Measurements from ENCODE around the gene LRRC17.

LRRC17 gene

DNA sequence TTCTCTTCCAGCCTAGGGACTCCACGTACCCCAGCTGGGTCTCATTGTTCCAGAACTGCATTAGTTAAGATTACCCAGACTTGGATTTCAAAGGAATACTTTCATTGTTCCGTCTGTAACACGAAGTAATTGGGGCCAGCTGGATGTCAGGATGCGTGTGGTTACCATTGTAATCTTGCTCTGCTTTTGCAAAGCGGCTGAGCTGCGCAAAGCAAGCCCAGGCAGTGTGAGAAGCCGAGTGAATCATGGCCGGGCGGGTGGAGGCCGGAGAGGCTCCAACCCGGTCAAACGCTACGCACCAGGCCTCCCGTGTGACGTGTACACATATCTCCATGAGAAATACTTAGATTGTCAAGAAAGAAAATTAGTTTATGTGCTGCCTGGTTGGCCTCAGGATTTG lies 21.0 kb downstream of the LRRC17 start:
- TF ChIP-seq, protein P1, sequence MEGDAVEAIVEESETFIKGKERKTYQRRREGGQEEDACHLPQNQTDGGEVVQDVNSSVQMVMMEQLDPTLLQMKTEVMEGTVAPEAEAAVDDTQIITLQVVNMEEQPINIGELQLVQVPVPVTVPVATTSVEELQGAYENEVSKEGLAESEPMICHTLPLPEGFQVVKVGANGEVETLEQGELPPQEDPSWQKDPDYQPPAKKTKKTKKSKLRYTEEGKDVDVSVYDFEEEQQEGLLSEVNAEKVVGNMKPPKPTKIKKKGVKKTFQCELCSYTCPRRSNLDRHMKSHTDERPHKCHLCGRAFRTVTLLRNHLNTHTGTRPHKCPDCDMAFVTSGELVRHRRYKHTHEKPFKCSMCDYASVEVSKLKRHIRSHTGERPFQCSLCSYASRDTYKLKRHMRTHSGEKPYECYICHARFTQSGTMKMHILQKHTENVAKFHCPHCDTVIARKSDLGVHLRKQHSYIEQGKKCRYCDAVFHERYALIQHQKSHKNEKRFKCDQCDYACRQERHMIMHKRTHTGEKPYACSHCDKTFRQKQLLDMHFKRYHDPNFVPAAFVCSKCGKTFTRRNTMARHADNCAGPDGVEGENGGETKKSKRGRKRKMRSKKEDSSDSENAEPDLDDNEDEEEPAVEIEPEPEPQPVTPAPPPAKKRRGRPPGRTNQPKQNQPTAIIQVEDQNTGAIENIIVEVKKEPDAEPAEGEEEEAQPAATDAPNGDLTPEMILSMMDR (IDR thresholded peaks at IDR 0.05; ENCODE audit: extremely low read depth, missing control alignments): no peak
- no peak for DNase-seq (ENCODE audit: low spot score)

DNA sequence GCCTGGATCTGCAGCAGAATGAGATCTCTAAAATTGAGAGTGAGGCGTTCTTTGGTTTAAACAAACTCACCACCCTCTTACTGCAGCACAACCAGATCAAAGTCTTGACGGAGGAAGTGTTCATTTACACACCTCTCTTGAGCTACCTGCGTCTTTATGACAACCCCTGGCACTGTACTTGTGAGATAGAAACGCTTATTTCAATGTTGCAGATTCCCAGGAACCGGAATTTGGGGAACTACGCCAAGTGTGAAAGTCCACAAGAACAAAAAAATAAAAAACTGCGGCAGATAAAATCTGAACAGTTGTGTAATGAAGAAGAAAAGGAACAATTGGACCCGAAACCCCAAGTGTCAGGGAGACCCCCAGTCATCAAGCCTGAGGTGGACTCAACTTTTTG lies 21.4 kb downstream of the LRRC17 start:
- TF ChIP-seq, protein P1 (IDR thresholded peaks at IDR 0.05; ENCODE audit: extremely low read depth, missing control alignments): no peak

DNA sequence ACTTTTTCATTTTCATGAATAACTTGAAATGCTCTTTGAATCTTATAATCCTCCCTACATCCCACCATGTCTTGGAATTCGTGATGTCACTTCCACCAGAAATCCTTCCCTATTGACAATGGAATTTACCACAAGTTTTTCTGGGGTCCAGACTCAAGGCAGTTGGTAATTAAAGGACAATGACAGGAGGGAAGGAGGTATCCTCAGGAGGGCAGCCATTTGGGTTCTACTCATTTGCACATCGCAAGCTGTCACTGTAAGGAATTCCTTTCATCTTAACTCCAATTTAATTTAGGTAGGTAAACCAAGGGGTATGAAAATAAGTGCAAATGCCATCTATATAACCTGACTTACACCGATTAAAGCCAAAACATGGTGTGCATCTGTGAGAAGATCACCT lies 21.9 kb downstream of the LRRC17 start:
- DNase-seq (ENCODE audit: low spot score): no peak
- TF ChIP-seq, protein P1 (IDR thresholded peaks at IDR 0.05; ENCODE audit: extremely low read depth, missing control alignments): no peak

More for the DNA sequence above, 21.4 kb downstream of the LRRC17 start:
- DNase-seq (ENCODE audit: low spot score): no peak

DNA sequence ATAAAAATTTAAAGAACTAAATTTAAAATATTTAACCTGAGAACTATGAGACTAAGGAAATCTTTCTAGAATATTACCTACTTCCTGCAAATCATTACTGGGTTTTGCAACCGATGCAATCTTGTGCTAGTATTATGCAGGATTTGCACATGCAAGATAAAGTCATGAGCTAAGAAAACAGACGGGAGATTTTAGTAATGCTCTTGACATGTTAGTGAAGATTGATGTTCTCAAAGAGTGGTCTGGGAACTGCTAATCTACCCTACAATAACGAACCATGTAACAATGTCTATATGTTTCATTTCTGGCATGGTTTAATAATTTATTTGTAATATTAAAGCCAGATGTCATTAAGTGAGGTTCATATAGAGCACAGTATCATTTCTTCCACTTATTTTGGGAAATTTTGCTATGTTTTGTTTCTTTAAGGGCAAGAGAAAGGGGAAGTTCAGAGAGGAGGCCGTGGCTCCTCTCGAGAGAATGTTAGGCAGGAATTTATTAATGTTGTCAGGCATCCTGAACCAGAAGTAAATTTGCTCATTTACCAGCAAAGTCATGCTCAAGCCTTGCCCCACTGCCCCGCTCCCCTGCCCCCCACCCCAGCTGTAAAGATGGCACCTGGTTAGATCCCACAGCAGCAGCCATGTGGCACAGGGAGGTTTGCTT lies 22.8 kb downstream of the LRRC17 start:
- no peak for DNase-seq (ENCODE audit: low spot score)
- TF ChIP-seq, protein P1 (IDR thresholded peaks at IDR 0.05; ENCODE audit: extremely low read depth, missing control alignments): no peak

DNA sequence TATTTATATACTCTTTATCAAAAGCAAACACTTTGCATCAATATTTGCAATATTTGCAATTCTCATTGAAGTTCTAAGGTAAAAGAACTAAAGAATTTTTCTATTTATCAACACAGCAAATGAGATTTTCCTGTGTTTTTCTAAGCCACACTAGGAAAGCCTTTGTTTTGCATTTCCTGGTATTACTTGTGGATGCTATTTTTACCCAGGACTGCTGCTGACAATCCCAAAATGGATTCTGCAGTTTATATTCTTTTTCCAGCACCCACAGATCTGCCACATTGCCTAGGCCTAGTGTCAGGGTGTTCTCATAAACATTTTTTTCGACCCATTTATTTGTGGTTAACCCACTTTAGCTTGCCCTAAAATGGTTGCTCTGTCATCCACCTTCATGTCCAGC lies 25.9 kb downstream of the LRRC17 start:
- DNase-seq (ENCODE audit: low spot score): no peak
- TF ChIP-seq, protein P1 (IDR thresholded peaks at IDR 0.05; ENCODE audit: extremely low read depth, missing control alignments): no peak

DNA sequence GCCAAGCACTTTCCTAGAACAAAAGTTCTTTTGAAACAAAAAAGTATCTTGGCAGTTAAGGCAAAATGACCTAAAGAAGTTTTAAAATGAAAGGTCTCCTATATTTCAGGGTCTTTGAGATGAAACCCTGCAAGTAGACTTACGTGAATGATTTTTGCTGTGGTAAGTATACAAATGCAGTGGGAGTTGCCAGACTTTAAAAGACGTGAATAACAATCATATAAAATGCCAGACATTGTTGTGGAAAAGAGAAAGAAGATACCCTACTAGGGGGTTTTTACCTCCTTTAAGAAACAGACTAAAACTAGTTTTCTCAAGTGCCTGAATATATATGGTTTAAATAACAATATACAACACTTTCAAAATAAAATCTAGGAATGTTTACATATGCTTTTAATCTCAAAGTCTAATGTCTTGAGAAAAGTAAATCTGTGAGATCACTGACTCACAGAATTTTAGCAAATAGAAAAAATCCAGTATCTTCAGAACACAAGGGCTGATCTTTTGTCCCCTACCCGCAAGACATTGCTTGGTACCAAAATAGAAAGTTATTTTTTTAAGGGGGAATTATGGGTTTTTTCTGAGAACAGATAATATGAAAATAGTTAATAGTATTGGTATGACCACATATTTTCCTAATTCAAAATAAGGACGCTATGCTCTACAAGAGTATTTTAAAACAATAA lies 29.5 kb downstream of the LRRC17 start:
- no peak for DNase-seq (ENCODE audit: low spot score)
- TF ChIP-seq, protein P1 (IDR thresholded peaks at IDR 0.05; ENCODE audit: extremely low read depth, missing control alignments): no peak

DNA sequence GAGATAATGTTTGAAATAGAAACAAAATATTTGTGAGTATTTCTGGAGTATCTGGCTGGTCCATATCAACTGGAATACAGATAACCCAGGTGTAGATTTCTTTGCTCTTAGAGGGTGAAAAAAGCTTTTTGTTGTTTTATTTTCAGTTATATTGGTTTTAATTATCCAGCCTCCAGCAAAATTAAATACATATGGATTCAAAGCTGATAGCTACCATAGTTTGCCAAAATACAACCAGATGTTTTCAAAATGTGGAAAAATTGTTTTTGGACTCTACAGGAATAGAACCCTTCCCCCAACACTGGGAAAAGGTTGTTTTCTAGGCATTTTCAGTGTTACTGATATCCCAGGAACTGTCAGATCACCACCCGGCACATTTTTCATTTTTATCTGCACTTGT lies 30.1 kb downstream of the LRRC17 start:
- DNase-seq (ENCODE audit: low spot score): no peak
- TF ChIP-seq, protein P1 (IDR thresholded peaks at IDR 0.05; ENCODE audit: extremely low read depth, missing control alignments): no peak
